IPS-11a (cell line): Measurements from ENCODE around the gene MPP3.
A peak's percentile ranks its signal among the peaks of the same experiment; 100 is the strongest.

Experiments
- H3K4me3 ChIP-seq: one replicate; pipeline ENCODE4 v1.5.1; 2013; ENCODE audit warnings: low read depth, low read length, control low read depth

MPP3 gene

DNA sequence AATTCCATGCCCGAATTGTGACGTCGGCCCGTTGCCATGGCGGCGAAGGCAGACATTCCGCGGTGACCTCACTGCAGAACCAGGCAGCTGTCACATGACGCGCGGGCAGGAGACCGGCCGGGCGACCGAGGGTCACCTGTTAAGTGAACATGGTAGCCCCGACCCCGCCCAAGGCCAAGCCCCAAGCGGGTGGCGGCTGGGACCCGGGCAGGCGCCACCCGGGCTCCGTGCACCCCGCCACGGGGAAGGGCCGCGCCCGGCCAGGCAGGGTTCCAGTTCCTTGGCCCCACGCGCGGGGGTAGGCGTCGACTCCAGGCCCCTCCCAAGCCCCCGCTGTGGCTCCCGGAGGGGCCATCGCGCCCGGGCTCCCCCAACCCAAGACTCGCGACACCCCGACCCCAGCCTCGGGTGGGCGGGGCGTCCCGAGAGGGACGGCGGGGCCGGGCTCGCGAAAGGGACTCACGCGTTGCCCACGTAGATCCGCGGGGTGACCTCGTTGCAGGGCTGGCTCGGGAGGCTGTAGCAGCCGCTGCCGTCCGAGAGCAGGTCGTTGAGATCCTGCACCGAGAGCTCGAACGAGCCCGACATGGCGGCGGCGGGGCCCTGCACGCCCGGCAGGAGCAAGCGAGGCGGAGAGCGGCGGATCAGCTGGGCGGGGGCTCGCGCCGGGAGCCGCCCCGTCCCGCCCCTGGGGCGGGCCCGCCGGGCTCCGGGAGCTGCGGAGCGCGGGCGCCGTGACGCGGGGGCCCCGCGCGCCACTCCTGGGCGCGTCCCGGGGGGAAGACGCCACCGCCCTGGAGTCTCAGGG is 54.4 kb downstream of the MPP3 start, which contains the start of gene DUSP3:
DUSP3 (minus strand) TSS at position 641 of the 808 bp plus-strand sequence; CDS start at position 588, 53 bp downstream.
- peak within 1 kb of the TSS; percentile 78 for H3K4me3 ChIP-seq

DNA sequence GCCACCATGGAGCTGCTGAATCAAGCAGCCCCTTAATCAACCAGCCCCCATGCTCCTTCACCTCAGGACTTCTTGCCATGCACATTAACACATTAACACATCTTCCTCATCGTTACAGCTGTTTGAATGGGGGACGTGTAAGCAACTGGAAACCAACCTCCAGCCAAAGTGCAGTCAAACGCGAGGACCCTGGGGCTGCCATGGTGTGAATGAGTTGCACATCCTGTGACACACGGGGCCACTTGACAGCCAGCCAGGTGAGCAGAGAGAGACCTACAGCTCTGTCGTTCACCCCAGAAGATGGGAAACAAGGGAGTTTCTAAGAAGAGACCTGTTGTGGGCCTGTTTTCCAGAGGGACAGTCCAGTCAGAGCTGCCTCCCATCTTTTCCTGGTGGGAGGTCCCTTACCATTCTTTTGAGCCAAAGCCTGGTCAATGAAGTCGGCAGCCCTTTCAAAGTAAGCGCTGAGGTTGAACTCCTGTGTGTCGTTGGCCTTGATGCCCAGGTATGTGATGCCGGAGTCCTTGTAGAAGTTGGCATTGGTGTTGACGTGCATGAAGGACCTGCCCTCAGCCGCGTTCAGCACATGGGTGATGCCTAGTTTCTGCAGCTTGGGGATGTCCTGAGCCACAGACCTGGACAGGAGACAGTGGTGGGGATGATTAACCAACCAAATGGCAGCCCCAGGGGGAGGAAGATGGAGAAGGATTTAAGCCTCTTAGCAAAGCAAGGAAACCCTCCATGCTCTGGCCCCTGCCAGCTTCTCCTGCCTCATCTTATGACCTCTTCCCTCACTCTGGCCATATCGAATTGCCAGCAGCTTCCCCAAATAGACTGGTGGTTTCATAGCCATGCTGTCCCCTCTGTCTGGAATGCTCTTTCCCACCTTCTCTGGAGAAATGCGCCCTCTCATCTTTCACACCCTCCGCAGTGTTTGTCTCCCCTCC is 58.4 kb downstream of the MPP3 start:
- no peak overlapping the region for H3K4me3 ChIP-seq

DNA sequence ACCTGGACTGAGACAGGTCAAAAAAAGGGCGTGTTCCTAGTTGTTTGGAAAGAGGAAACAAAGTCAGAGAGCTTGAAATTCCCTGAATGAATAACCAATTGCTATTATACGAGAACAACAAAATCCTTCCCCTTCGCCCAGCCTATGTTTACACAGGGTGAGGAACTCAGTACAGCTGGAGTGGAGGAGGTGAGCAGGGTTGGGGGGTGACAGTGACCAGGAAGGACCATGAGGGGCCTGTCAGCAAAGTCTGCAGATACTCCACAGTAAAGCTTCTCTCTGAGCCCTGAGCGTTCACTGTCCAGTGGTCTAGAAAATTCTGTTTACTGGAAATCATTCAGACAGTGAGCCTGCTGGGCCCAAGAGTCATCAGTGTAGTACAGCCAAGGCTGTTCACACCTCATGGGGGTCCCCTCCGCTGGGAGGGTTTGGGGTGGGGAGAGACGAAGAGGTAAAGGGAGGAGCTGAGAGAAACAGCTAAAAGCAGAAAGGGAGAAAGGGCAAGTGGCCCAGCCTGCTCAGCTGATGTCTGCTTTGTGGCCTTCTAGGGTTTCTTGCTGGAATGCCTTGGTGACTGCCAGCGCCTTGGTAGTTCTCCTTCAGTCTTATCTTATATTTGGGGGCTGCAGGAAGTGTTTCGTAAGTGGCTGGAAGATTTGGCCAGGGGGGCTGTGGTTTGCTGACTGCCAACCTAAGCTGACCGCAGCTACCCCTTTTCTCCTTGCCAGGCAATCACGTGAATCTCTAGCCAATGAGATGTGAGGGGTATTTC is 59.9 kb downstream of the MPP3 start:
- no peak overlapping the region for H3K4me3 ChIP-seq

DNA sequence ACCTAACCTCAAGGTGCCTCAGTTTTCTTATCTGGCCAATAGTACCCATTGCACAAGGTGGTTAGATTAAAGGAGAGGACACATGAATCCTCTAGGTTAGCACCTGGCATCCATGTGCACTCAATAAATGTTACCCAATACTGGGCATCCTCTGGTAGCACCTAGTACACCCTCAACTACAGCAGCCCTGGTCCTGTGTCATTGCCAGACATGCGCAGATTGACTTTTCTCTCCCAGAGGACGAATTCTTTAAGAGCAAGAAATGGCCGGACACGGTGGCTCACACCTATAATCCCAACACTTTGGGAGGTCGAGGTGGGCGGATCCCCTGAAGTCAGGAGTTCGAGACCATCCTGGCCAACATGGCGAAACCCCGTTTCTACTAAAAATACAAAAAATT is 61.5 kb downstream of the MPP3 start:
- H3K4me3 ChIP-seq: no peak overlapping the region

DNA sequence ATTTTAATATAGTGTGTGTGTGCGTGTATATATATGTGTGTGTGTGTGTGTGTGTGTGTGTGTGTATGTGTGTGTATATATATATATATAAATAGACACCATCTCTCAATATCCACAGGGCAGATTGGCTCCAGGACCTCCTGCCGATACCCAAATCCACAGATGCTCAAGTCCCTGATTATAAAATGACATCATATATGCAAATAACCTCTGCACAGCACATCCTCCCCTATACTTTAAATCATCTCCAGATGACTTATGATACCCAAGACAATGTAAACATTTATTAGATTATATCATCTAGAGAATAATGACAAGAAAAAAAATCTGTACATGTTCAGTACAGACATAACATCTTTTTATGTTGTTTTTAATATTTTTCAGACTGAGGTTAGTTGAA is 62.0 kb downstream of the MPP3 start:
- no peak overlapping the region for H3K4me3 ChIP-seq

DNA sequence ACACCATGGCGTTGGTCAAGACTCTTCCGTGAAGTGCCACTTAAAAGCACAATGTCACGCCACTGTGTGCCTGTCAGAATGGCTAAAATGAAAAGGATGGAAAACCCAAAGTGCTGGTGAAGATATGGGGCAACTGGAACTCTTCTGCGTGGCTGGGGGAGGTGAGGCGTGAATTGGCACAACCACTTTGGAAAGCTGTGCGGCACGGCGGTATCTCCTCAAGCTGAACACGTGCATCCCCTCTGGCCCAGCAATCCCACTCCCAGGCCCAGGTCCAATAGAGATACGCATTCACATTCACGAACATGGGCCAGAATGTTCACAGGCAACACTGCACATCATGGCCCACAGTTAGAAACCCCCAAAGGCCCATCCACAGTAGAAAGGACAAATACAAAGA is 63.1 kb downstream of the MPP3 start:
- H3K4me3 ChIP-seq: no peak overlapping the region

DNA sequence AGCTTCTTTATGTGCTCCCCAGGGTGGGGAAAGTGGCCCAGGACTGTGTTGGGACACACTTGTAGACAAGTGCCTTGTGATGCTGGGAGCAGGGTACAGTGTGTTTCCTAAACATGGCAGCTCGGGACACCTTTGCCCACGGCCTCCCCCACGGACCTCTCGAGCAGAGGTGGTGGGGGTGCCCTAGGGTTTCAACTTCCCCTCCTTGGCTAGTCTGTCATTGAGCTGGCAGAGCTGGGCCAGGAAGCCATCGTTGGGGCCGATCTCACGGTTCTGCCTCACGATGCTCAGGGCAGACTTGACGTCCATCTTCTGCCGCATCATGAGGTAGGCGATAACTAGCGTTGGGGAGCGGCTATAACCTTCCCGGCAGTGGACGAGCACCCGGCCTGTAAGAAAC is 63.5 kb downstream of the MPP3 start:
- no peak overlapping the region for H3K4me3 ChIP-seq

DNA sequence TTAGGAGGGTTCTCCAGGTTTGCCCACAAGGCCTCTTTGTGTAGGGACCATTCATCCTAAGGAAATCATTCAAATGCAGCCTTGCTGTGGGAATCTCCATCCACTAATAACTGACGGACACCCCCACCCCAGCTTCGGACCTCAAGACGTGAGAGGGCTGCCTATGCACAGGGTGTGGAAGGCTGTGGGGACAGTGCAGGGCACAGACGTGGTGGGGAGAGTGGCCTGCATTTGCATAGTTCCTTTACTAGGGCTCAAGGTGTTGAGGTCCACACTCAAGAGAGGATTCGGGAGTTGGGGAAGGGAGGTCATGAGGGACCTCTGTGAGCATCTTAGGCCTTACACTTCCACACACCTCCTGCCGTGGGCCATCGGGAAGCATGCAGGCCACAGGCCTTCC is 64.0 kb downstream of the MPP3 start:
- H3K4me3 ChIP-seq: no peak overlapping the region

DNA sequence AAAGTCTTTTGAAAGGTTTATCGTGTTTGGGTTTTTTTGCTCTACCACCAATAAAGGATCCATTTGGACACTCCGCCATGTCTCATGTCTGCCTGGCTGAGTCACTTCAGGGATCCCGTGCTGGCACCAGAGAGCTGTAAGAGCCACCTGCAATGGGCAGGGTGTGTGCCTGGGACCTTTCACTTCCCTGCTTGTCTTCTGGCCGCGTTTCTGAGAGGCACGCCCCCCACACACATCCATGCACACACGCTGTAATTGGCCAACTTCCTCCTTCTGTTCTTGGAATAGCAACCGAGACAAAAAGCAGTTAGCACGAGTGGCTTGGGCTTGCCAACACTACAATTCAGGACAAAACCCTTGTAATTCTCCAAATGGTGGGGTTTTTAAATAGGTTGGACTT is 64.6 kb downstream of the MPP3 start:
- H3K4me3 ChIP-seq: no peak overlapping the region

DNA sequence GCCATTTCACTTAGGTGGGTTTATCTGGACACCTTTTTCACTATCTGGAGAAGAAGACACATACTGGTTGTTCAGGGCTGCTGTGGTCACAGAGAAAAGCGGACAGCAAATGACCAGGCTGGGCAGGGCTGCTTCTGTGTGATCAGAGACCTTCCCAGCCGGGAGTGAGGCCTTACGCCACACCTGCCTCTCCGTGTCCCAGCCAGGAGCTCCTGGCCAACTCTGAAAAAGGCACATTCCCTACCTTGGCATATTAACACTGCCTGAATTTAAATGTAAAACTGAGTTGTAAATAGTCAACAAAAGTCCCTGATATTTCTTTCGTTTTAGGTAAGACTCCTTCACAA is 65.3 kb downstream of the MPP3 start:
- H3K4me3 ChIP-seq: no peak overlapping the region

DNA sequence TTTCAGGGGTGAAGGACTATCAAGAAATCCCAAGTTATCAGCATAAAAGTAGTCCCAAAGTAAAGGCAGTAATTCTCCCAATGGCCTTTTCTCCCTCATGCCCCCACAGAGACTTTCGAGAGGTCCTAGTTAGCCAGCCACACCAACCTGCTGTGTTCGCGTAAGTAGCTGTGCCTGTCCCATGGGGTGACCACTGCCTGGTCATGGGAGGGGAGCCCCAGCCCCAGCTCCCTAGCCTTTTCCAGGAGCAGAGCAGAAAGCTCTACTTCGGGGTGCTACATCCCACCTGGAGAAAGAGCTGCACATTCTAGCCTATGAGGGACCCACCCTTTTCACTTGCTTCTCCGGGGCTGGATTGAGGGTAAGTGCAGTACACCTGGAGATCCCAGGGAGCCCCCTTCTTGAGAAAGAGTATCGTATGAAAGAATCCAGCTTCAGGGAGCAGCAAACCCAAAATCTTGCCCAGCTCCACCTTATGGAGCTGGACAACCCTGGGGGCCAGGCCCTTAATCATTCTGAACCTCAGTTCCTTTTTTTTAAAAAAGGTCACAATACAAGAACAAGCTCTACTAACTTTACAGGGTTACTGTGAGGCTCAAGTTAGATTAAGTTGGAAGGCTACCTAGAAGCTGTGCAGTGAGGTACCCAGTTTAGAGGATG is 65.8 kb downstream of the MPP3 start:
- no peak overlapping the region for H3K4me3 ChIP-seq

DNA sequence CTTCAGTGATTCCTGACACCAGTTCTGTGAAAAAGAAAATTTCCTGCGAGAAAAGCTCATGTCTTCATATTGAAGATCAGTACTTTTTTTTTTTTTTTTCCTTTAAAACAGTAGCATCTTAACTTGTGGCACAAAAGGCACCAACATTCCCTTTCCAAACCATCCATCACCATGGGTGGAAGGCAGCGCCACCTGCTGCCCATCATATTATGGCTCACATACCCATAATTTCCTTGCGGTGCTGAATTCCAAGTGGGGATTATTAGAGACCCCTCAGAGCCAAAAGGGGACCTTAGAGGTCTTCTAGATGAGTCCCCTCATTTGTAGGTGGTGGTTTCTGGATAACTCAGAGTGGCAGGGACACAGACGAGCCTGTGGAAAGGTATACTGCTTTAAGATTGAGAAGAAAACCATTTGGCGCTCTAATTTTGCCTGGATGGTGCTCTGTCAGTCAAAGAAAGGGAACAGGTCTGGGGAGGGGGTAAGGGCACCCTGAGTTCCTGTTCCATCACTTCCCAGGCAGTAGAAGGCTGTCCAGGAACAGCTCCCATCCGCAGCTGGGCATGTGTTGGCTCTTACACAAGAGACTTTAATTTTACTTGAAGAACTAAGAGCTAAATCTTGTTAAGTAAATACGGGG is 66.4 kb downstream of the MPP3 start:
- H3K4me3 ChIP-seq: no peak overlapping the region

DNA sequence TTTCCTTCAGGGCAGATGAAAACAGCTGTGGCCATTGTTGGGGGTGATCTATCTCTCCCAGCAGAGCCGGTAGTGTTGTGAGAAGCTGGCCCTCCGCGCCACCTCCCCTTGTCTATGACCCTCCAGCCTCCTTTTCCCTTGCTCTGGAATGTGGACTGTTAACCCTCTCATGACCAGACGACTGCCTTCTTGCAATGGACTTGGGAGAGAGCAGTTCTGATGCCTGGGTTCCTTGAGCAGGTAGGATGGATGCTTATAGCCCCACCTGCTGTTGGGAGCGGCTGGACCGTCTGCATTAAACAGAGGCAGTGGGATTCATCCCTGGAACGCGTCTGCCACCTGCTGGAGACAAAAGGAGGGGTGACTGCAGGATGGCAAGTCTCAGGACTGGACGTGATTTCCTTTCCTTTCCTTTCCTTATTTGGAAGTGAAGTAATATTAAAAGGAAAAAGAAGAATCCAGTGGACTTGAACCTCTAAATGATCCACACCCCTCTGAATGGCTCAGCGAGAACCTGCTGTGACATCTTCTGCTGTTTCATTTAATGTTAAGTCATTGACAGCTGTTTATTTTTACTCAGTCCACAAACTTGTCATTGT is 72.6 kb downstream of the MPP3 start:
- no peak overlapping the region for H3K4me3 ChIP-seq

DNA sequence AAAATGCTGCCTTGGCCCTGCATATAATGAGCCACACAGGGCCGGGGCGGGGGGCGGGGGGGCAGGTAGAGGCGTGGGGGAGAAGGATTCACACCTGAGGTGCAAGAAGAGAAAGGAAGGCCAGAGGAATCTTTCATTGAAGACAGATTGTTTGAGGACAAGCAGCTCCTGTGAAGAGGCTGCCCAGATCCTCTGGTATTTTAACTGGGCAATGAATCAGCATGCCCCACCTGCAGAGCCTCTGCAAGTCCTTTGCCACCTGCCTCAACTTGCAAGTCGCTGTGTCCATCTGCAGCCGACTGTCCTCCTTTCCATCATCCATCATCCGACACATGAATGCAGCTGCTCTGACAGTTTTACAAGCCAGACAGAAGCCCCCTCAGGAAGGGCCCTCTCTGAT is 73.1 kb downstream of the MPP3 start:
- H3K4me3 ChIP-seq: no peak overlapping the region

DNA sequence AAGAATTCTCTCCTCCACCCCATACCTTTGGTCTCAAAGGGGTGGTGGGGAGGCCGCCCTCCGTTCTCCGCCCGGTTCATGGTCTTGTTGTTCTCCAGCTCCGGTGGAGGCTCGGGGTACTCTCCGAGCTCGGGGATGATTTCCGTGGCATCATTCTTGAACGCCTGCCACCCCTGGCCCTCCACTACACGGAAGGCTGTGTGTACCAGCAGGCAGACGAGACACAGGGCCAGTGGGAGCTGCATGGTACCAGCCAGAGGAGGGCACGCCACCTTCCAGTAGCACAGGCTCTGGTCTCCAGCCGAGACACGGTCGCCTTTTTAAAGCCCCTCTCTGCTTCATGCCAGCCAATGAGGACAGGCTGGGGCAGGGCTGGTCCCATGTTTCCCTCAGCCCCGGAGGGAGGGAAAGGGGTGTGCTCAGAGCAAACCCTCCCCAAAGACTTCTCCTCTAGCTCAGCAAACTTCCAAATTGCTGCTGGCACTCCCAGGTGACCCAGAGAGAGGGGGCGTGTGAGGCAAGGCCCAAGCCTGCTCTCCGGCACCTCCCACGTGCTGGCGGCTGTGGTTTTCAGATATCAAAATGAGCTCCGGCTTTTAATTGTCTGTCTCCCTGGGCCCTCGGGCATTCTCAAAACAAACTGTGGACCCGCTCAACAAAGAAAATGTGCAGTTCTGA is 74.3 kb downstream of the MPP3 start, which contains the start of gene SOST:
SOST (minus strand) TSS at position 295 of the 678 bp plus-strand sequence; CDS start at position 245, 50 bp downstream.
- no peak within 1 kb of the TSS for H3K4me3 ChIP-seq

DNA sequence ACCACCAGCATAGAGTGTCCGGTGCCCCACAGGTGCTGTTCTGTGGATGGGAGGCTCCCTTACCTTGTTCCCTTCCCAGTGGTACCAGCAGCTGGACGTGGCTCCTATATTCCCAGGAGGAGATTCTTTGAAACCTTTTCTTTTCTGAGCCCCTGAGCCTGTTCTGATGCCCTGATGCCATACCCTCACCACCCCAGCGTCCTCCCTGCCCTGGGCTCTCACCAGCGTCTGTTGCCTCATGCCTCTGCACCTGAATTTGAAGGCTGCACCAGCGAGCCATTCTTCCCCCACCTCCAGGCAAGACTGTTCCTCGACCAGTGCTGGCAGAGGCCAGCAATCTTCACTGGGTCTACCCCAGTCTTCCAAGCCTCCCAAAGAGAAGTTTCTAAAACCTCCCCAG is 74.9 kb downstream of the MPP3 start:
- no peak overlapping the region for H3K4me3 ChIP-seq

DNA sequence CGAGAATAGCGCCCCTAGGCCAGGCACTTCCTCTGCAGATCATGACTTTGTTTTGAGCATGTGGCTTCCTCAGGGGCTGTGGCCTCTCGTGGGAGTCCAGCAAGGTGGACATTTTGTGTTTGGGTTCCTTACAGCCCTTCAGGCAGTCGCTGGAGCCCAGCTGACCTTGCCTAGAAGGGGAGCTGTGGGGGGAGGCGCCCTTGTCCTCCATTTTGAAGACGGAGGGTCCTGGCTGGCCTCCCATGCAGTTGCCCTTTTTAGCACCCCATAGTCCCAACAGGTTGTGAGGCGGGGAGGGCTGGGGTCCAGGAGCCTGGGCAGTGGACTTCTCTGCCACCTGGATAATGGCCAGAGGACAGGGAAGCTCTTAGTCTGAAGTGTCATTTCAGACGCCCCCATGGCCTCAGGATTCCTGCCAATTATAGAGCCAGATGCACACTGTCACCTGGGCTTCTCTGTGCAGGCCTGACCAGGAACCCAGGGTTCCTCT is 75.7 kb downstream of the MPP3 start:
- H3K4me3 ChIP-seq: no peak overlapping the region

DNA sequence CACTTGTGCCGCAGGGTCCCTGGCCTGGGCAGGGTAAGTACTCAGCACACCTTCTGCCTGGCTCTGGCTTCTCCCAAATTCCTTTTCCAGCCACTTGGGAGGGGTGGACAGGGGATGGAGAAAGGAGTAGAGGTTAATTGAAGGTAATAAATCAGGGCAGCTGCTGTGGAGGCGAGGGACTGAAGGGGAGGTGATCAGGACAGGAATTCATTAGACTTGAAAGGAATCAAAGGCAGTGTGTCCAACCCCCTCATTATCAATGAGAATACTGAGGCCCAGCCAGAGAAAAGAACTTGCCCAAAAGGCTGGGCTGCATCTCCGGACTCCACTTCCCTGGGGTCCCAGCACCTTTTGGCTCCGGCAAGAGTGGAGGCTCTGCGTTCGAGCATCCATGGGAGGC is 76.7 kb downstream of the MPP3 start:
- H3K4me3 ChIP-seq: no peak overlapping the region

DNA sequence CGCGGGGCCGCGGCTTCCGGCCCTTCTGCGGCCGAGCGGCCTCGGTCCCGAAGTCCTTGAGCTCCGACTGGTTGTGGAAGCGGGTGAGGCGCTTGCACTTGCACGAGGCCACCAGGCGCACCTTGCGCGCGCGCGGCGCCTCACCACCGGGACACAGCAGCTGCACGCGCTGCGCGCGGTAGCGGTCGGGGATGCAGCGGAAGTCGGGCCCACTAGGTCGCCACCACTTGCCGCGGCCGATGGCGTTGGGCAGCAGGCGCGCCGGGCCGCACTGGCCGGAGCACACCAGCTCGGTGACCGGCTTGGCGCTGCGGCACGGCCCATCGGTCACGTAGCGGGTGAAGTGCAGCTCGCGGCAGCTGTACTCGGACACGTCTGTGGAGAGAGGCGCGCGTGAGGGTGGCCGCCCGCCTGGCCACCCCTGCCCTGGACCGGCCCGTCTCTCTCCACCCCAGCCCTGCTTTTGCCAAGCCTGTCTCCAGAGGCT is 77.5 kb downstream of the MPP3 start:
- H3K4me3 ChIP-seq: no peak overlapping the region
